ENCODE data around the gene TMEM119.

GRCh38 chr12:108614041-108614440, 16.2 kb upstream of the TMEM119 start:
- TF ChIP-seq CTCF (IDR thresholded peaks at IDR 0.05) (no peak), EP300 (IDR thresholded peaks at IDR 0.05) (no peak), POLR2A (IDR thresholded peaks at IDR 0.05) (no peak)

Measured in tibial nerve (tissue), 4 donors.